T-helper 1 cell (primary cell): ENCODE data around the gene SH3D19.

Experiments used
- DNase-seq, 5 donors: peaks; one replicate each; pipeline ENCODE4 v3.0.0-alpha.2; 2012 to 2020

The SH3D19 gene

GRCh38 chr4:151192556-151193235 is 132.7 kb downstream of the SH3D19 start:
- no peak for DNase-seq

- no peak for DNase-seq
These were observed 140.6 kb downstream of the SH3D19 start for GRCh38 chr4:151184523-151185458.

- no peak for DNase-seq
These were observed 142.9 kb downstream of the SH3D19 start for GRCh38 chr4:151182455-151182996.

GRCh38 chr4:151176685-151177084 is 148.7 kb downstream of the SH3D19 start:
- no peak for DNase-seq

- no peak for DNase-seq
These were observed 149.4 kb downstream of the SH3D19 start for GRCh38 chr4:151175754-151176631.

- no peak for DNase-seq
These were observed 150.2 kb downstream of the SH3D19 start for GRCh38 chr4:151175233-151175632.

- DNase-seq, result no peak
These were observed 150.6 kb downstream of the SH3D19 start for GRCh38 chr4:151174784-151175183.

GRCh38 chr4:151173871-151174270 is 151.5 kb downstream of the SH3D19 start:
- no peak for DNase-seq

- no peak for DNase-seq
These were observed 155.5 kb downstream of the SH3D19 start for GRCh38 chr4:151169900-151170299.

GRCh38 chr4:151169223-151169622 is 156.2 kb downstream of the SH3D19 start:
- no peak for DNase-seq

- DNase-seq, result no peak
These were observed 157.8 kb downstream of the SH3D19 start for GRCh38 chr4:151167561-151167960.

- no peak for DNase-seq
These were observed 158.8 kb downstream of the SH3D19 start for GRCh38 chr4:151166636-151167035.

- DNase-seq, result no peak
These were observed 160.0 kb downstream of the SH3D19 start for GRCh38 chr4:151165205-151166000.

- no peak for DNase-seq
These were observed 161.6 kb downstream of the SH3D19 start for GRCh38 chr4:151163855-151164254.

- no peak for DNase-seq
These were observed 166.4 kb downstream of the SH3D19 start for GRCh38 chr4:151158979-151159378.

GRCh38 chr4:151157543-151157942 is 167.9 kb downstream of the SH3D19 start:
- DNase-seq, result no peak

- DNase-seq, result no peak
These were observed 171.8 kb downstream of the SH3D19 start for GRCh38 chr4:151153585-151153984.

- DNase-seq, result no peak
These were observed 173.4 kb downstream of the SH3D19 start for GRCh38 chr4:151152028-151152427.

- DNase-seq, result no peak
These were observed 174.4 kb downstream of the SH3D19 start for GRCh38 chr4:151150821-151151580.

GRCh38 chr4:151148261-151148660 is 177.1 kb downstream of the SH3D19 start:
- DNase-seq, result no peak

- no peak for DNase-seq
These were observed 178.4 kb downstream of the SH3D19 start for GRCh38 chr4:151147000-151147399.
